K562 (cell line): Measurements from ENCODE around the gene COL4A1.

Source experiments
- ASH1L ChIP-seq: fragments of 450-650 bp; IDR thresholded peaks from 2 replicates; pipeline ENCODE4 v1.6.1; 2018; ENCODE audit warnings: borderline replicate concordance, mild to moderate bottlenecking, low read depth; ENCODE audit not compliant: partially characterized antibody
- ERF ChIP-seq: fragments of 450-650 bp; formaldehyde crosslinking; IDR thresholded peaks from 2 replicates; pipeline ENCODE4 v1.4.0; 2020; ENCODE audit warnings: mild to moderate bottlenecking, mixed read lengths
- ETV5 ChIP-seq: sonication (generic); formaldehyde crosslinking; IDR thresholded peaks from 2 replicates; pipeline ENCODE4 v1.4.0; 2020; ENCODE audit warnings: low read depth, mild to moderate bottlenecking, missing genetic modification reagents
- ETV6 ChIP-seq, 3 experiments: fragments of 150-350 bp in 1 of 3; sonication (generic) in 1 of 3; formaldehyde crosslinking in 1 of 3; IDR thresholded peaks; 2 replicates each; pipeline versions ENCODE4 v1.6.1 to v1.8.0; 2014 to 2022; ENCODE audit warnings: borderline replicate concordance in 2 of 3, low read depth in 2 of 3, antibody characterized with exemption in 1 of 3, low read length in 1 of 3, mild to moderate bottlenecking in 1 of 3, missing genetic modification reagents in 1 of 3
- FOXA1 ChIP-seq: fragments of 450-650 bp; IDR thresholded peaks from 2 replicates; pipeline ENCODE4 v1.6.1; 2016; ENCODE audit warnings: mild to moderate bottlenecking, borderline replicate concordance
- HDAC1 ChIP-seq, 2 experiments: fragments of 450-650 bp; IDR thresholded peaks; 2 replicates each; pipeline ENCODE4 v1.6.1; 2016 to 2017; ENCODE audit warnings: inconsistent platforms in 1 of 2, mild to moderate bottlenecking in 1 of 2, moderate library complexity in 1 of 2
- MED1 ChIP-seq: sonication (generic); formaldehyde crosslinking; IDR thresholded peaks from 2 replicates; pipeline ENCODE4 v1.8.1; 2023; ENCODE audit warnings: missing genetic modification reagents, borderline replicate concordance
- RBM34 ChIP-seq: fragments of 200-400 bp; formaldehyde crosslinking; IDR thresholded peaks from 2 replicates; pipeline ENCODE4 v1.6.1; 2018; ENCODE audit warnings: low read length, borderline replicate concordance; ENCODE audit not compliant: insufficient read depth
- SP1 ChIP-seq: sonication (generic); formaldehyde crosslinking; IDR thresholded peaks from 2 replicates; pipeline ENCODE4 v1.8.1; 2022; ENCODE audit warnings: mild to moderate bottlenecking, missing genetic modification reagents
- U2AF2 ChIP-seq: fragments of 200-400 bp; formaldehyde crosslinking; optimal IDR thresholded peaks from 2 replicates; pipeline ENCODE3; 2017; ENCODE audit warnings: low read depth, mild to moderate bottlenecking, low read length
- ZKSCAN3 ChIP-seq: fragments of 250-450 bp; sonication (Bioruptor Pico); IDR thresholded peaks from 2 replicates; pipeline ENCODE4 v1.4.0; 2020
- TF ChIP-seq, protein P1 (sequence below), 3 experiments: IDR thresholded peaks in 2 of 3; conservative IDR thresholded peaks in 1 of 3; 2 replicates each; pipeline ENCODE4 v1.5.1; 2011 to 2012; ENCODE audit warnings: low read length in 3 of 3, mild to moderate bottlenecking in 3 of 3, control low read depth in 2 of 3, improper control_type of control experiment in 1 of 3, inconsistent platforms in 1 of 3, low read depth in 1 of 3, mixed read lengths in 1 of 3, moderate library complexity in 1 of 3; ENCODE audit not compliant: insufficient read depth in 2 of 3
- TF ChIP-seq, protein P2 (sequence below), 2 experiments: fragments of 450-650 bp; formaldehyde crosslinking in 1 of 2; IDR thresholded peaks; 2 replicates each; pipeline versions ENCODE4 v1.4.0 to v1.6.1; 2014 to 2020; ENCODE audit warnings: mild to moderate bottlenecking in 2 of 2, borderline replicate concordance in 1 of 2, low read depth in 1 of 2

DNA sequence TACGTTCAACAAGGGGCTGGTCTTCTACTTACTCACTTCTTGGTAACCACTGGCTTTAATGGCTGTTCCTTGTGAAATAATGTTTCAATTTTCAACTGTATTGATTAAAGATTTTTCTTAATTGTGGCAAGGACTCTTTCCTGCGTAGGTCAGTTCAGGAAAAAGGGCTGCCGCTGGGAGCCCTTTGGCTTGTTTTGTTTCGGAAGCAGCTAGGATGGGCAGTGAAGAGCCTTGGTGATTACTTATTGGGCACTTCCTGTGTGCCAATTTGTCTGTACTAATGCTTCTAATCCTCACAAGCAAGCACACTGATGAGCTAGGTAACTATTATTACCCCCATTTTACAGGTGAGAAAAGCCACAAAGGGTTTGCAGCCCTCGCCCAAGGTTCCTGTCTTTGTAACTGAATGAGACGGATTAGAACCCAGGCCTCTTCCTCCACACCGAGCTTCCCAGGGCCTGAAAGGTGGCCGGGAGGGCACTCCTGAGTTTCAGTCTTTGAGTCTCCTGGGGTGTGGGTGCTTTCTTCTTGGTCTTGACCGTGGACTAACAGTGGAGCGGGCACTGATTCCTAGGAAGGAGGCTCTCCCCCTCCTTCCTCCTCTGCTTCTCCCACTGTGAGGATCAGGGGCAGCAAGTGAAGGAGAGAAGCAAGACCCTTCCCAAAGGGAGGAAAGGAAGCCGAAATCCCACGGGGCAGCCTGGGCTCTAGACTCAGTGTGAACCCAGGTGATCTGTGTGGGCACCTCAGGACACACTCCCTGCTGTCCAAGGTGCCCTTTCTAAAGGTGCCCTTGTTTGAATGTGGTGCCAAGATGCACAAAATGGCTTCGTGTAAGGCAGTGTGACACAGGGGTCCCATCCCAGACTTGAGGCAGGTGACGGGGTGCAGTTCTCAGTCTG, 3.8 kb upstream of the COL4A1 start:
- TF ChIP-seq, protein P1, sequence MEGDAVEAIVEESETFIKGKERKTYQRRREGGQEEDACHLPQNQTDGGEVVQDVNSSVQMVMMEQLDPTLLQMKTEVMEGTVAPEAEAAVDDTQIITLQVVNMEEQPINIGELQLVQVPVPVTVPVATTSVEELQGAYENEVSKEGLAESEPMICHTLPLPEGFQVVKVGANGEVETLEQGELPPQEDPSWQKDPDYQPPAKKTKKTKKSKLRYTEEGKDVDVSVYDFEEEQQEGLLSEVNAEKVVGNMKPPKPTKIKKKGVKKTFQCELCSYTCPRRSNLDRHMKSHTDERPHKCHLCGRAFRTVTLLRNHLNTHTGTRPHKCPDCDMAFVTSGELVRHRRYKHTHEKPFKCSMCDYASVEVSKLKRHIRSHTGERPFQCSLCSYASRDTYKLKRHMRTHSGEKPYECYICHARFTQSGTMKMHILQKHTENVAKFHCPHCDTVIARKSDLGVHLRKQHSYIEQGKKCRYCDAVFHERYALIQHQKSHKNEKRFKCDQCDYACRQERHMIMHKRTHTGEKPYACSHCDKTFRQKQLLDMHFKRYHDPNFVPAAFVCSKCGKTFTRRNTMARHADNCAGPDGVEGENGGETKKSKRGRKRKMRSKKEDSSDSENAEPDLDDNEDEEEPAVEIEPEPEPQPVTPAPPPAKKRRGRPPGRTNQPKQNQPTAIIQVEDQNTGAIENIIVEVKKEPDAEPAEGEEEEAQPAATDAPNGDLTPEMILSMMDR (IDR thresholded peaks at IDR 0.05 in 2 of 3, conservative IDR thresholded peaks at IDR 0.05 in 1 of 3; ENCODE audit: insufficient read depth in 2 of 3, low read depth in 1 of 3, low read length in 3 of 3) = no peak
- TF ChIP-seq U2AF2 (no peak), MED1 (CRISPR knock-in tag) (no peak), HDAC1 (IDR thresholded peaks at IDR 0.05) (no peak), ETV5 (CRISPR knock-in tag) (no peak), RBM34 (no peak), FOXA1 (no peak), ZKSCAN3 (no peak), ETV6 (IDR thresholded peaks at IDR 0.05; ENCODE audit: borderline replicate concordance in 1 of 2, low read depth in 2 of 2, low read length in 1 of 2) (no peak), ETV6 (CRISPR knock-in tag; IDR thresholded peaks at IDR 0.05; ENCODE audit: borderline replicate concordance) (no peak), ASH1L (no peak), SP1 (CRISPR knock-in tag) (no peak), ERF (CRISPR knock-in tag) (no peak)
- TF ChIP-seq, protein P2, sequence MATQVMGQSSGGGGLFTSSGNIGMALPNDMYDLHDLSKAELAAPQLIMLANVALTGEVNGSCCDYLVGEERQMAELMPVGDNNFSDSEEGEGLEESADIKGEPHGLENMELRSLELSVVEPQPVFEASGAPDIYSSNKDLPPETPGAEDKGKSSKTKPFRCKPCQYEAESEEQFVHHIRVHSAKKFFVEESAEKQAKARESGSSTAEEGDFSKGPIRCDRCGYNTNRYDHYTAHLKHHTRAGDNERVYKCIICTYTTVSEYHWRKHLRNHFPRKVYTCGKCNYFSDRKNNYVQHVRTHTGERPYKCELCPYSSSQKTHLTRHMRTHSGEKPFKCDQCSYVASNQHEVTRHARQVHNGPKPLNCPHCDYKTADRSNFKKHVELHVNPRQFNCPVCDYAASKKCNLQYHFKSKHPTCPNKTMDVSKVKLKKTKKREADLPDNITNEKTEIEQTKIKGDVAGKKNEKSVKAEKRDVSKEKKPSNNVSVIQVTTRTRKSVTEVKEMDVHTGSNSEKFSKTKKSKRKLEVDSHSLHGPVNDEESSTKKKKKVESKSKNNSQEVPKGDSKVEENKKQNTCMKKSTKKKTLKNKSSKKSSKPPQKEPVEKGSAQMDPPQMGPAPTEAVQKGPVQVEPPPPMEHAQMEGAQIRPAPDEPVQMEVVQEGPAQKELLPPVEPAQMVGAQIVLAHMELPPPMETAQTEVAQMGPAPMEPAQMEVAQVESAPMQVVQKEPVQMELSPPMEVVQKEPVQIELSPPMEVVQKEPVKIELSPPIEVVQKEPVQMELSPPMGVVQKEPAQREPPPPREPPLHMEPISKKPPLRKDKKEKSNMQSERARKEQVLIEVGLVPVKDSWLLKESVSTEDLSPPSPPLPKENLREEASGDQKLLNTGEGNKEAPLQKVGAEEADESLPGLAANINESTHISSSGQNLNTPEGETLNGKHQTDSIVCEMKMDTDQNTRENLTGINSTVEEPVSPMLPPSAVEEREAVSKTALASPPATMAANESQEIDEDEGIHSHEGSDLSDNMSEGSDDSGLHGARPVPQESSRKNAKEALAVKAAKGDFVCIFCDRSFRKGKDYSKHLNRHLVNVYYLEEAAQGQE (IDR thresholded peaks at IDR 0.05; ENCODE audit: borderline replicate concordance) = no peak
- TF ChIP-seq, protein P2 (CRISPR knock-in tag; IDR thresholded peaks at IDR 0.05; ENCODE audit: low read depth) = no peak
